Hematopoietic multipotent progenitor cell treated with erythropoietin and hydrocortisone succinate and interleukin-3 and kit ligand, for 15 days (in vitro differentiated cells): ENCODE data around the gene WRNIP1.

Experiments
- DNase-seq: peaks from one replicate; pipeline ENCODE4 v3.0.0-alpha.2; 2015; ENCODE audit warnings: low spot score

WRNIP1 gene

DNA sequence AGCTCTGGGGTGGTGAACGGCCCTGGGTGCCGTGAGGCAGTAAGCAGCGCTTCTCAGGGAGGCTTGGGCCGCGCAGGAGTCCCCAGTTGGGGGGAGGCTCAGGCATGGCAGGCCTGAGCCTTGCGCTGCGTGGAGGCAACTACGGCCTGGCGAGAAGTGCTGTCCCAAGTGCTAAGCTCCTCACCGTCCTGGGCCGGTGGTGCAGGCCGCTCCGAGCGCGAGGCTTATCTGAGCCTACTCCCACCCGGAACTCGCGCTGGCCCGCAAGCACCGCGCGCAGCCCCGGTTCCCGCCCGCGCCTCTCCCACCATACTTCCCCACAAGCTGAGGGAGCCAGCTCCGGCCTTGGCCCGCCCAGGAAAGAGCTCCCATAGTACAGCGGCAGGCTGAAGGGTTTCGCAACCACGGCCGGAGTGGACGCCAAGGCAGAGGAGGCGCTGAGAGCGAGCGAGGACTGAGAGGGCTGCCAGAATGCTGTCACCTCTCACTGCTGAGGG lies 1.8 kb upstream of the WRNIP1 start:
- DNase-seq = no peak

DNA sequence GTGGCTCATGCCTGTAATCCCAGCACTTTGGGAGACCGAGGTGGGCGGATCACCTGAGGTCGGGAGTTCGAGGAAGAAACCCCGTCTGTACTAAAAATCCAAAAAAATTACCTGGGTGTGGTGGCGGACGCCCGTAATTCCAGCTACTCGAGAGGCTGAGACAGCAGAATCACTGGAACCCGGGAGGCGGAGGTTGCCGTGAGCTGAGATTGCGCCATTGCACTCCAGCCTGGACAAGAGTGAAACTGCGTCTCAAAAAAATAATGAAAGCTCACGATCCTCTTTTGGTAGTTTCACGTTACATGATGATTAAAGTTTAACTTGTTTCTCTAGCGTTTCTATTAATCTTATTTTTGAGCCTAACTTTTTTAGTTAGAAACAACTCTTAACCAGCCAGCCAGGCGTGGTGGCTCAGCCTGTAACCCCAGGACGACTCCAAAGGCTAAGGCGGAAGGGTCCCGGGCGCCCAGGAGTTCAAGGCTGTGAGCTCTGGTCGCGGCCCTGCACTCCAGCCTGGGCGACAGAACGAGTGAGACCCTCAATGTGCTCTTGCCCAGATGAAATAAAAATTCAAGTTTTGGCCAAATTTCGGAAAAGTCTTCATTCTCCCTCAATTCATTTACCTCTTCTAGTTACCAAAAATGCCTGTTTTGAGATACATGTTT lies 1.2 kb upstream of the WRNIP1 start:
- DNase-seq = no peak

DNA sequence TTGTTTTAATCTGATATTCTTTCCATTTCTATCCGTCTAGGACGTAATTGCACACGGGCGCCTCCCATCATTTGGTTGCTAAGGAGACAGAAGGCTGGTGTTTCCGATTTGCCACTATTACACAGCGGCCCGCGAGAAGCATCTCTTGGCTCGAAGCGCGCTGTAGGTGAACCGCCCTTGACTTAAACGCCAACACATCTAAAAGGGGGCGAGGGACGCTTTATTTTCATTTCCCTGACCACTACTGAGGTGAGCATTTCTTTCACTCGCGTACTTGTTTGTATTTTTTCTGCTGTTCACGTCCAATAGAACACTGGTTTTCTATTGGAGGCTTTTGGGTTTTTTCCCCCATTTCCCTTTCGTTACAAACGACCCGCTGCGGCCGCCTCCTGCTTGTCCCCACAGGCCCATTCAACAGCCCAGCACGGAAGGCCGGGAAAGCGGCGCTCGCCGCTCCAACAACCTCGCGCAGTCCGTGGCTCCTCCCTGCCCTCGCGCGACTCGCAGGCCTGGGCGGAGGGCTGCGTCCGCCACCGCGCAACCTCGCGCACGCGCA lies 505 bp upstream of the WRNIP1 start:
- peak; percentile 82 for DNase-seq

DNA sequence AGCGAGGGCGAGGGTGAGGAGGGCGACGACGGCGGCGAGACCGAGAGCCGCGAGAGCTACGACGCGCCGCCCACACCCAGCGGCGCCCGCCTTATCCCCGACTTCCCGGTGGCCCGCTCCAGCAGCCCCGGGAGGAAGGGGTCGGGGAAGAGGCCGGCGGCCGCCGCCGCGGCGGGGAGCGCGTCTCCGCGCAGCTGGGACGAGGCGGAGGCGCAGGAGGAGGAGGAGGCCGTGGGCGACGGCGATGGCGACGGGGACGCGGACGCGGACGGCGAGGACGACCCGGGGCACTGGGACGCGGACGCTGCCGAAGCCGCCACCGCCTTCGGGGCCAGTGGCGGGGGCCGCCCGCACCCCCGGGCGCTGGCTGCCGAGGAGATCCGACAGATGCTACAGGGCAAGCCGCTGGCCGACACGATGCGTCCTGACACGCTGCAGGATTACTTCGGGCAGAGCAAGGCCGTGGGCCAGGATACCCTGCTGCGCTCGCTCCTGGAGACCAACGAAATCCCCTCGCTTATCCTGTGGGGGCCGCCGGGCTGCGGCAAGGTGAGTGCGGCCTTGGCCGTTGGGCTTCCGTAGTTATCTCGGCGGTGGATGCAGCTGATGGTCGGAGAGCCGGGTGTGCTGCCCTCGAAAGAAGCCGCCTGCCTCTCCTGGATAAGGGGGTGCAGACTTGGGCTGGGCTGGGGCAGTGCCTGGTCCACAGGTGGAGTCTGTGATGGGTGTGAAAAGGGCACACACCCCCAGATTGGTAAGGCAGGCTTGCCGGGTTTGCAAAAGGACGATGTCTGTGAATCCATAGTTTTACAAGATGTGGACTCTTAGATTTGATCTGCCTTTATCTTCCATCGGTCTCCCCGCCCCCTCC lies 938 bp downstream of the WRNIP1 start:
- DNase-seq = peak; percentile 79

DNA sequence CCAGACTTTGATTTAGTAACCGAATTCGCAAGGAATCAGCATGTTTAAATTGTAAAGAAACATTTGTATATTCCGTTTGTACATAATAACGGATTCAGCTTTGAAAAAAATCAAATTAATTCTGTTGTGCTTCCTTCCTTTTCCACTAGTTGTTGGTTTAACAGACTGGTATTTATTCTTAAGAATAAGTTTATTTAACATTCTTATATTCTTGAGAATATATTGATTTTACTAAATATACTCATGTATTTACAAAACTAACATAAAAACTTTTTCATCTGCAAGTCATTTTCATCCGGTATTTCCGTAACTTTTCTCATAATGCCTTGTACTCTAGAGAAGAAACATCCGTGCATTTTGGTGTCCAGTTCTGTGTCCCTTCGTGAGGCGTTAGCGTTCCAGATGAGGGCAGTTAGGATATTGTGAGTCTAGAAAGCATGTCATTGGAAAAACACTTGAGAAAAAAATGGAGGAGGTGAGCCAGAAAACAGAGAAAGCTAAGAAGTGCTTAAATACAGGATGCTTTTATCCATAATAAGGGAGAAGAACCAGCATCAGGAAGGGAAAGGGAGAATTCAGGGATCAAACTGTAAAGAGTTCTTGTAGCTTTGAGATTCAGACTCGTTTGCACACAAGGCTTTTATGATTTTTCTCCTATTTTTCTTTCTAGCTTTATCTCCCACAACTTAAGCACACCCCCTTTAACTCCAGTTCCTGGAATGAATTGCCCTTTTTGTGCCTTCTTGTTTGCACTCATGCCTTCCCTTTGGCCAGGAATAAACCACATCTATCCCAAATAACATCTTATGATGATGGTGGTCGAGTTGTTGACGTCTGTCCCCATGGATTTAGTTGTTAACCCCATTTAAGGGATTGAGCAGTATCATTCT lies 1.8 kb downstream of the WRNIP1 start:
- DNase-seq = peak; percentile 25

DNA sequence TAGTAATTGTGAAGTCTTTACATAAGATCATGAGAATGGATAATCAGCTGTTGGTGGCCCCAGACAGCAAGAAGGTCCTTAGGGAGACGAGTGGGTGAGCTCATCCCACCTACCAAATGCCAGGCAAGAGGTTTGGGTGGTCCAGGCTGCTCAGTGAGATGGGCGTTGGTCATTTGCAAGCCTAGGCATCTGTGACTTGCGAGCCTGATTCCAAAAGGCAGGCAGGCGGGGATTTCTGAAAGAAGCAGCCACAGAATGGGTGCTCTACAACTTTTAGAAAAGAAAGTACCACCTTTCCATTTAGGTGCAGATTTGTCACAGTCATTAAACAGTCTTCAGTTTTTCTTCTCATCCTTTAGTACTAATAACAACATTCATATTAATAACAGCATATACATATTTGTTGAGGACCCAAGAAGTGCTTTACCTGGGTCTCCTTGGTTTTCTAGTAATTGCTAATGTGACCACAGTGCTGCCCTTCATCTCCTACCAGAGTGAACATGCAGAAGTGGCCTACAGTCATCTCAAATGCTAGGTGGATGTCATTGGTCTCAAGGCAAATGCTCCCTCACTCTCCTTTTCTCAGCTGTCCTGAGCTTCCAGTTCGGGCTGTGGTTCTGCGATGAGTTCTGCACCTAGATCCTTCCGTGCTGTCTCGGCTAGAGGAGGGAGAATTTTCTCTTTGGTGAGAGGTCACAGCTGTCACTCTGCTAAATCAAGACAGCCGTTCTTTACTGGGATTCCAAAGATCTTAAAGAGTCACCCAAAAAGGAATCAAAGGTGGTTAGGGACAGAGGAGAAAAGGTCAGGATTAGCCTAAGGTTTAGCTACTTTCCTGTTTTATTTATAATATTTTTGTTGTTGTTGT lies 2.7 kb downstream of the WRNIP1 start:
- DNase-seq = peak; percentile 39

DNA sequence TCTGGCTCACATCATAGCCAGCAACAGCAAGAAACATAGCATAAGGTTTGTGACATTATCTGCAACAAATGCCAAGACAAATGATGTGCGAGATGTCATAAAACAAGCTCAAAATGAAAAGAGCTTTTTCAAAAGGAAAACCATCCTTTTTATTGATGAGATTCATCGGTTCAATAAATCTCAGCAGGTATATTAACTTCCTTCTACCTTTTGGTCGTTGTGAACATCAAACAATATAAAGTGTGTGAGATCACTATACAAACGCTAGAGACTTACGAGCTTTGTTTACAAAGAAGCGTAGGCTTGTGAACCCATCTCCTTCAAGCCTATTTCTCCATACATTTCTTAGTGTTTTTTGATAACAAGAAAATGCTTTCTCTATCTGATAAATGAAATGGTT lies 3.5 kb downstream of the WRNIP1 start:
- no peak for DNase-seq

DNA sequence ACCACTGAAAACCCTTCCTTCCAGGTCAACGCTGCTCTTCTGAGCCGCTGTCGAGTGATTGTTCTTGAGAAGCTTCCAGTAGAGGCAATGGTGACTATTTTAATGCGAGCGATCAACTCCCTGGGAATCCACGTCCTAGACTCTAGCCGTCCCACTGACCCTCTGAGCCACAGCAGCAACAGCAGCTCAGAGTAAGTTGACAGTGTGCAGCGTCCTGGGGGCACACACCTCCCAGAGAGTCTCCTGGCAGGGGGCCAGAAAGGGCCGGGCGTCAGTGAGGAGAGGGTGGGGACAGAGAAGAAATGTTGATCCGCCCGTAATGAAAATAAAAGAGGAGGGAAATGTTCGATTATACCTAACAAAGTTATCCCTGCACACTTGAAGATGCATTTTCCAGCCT lies 5.0 kb downstream of the WRNIP1 start:
- peak; percentile 93 for DNase-seq

DNA sequence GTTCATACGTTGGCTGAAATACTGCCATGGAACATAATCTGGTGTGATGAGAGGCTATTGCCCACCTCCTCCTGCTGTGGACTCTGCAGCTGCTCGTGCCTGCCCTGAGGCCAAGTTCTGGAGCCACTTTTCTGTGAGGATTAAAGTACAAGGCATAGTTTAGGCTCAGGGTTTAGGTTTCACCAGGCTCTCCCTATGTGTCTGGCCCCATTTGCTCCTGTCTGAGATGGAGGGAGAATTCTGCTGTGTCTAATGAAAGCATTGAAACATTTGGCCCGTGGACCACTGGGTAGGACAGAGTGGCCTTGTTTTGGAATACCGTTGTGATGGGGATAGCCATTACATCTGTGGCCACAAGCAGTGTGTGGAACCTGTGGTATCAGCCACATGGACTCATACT lies 5.9 kb downstream of the WRNIP1 start:
- DNase-seq = no peak

DNA sequence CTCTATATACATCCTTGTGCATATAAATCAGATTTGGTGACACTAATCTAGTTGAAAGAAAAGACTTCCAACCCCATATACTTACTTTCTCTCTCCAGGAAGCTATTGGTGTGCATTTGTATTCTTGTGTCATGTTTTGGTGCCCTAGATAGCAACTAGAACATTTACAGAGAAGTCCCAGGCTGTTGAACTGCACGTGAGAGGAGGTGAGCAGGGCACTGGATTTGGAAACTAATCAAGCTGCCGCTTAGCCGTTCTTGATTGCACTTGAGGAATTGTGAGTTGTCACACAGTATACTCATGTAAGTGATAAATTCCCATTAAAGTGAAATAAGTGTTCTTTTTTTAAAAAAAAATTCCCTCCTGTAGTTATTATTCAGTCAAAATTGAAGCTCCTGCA lies 7.6 kb downstream of the WRNIP1 start:
- no peak for DNase-seq

DNA sequence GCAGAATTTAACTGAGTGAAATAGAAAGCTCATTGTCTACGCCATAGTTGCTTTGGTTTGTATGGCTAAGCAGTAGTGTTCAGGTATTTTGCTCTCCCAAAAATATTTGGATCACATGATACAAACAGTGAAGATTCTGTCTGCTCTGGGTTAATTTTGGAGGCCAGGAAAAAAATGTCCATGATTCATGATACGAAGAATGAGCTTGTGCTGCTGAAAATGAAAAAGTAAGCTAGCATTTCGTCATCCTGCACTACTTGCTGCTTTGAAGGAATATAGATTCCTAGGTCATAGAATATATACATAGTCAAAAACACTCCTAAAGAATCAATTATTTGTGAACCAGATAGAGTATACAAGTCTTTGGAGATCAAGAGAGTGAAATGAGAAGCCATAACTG lies 8.3 kb downstream of the WRNIP1 start:
- no peak for DNase-seq

DNA sequence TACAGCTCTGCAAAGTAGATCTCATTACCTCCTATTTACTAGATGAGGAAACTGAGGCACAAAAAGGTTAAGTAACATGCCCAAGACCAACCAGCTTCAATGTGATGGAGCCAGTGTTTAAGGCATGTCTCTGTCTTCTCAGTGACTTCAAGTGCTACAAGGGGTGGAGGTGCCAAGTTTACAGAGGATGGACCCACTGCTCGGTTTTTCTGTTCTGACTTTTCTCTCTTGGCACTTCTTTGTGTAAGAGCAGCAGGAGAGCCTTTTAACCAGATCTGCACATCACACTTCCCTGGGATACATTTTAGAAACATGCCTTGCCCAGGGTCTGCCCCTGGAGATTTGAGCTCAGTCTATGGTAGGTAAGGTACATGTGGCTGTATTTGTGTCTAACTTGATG lies 9.8 kb downstream of the WRNIP1 start:
- DNase-seq = no peak

DNA sequence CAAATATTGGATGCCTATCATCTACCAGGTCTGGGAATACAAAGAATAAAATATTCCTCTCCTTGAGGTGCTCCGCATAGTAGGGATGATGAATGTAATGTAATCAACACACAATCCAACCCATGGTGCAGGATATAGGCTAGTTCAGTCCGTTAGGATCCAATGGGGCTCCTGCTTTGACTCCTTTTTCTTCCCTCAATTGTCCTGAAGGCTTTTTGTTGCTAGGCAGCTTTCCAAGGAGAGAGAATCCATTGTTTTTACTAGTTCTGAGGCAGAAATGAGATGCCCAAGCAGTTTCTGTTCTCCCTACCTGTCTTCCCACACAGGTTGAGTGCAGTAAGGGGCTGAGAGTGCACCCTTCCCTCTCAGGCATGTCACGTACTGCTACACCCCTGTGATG lies 12.1 kb downstream of the WRNIP1 start:
- DNase-seq = no peak

DNA sequence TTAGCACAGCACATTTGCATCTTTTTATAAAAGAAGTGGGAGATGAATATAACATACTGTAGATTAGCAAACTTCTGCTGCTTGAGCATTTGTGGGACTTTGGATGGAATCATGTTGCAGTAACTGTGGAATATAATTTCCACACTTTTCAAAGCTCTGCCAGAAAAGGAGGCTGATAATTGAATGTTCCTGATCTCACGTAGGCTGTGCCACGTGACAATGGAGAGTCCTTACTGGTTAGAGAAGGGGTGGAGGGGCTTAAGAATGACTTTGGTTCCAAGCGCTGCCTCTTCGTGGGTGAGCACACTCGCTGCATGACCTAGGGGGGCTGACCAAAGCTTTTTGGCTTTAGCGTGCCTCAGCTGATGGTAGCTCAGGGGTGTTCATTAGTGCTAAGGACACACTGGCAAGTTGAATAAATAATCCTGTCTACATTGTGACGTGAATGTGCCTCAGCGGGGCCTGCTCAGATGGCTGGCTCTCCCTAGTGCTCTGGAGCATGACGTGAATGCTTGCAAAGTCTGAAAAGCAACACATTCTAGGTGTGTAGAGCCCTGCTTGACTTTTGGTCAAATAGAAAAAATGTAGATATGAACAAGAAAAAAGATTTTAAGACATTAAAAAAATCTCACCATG lies 15.0 kb downstream of the WRNIP1 start:
- no peak for DNase-seq

DNA sequence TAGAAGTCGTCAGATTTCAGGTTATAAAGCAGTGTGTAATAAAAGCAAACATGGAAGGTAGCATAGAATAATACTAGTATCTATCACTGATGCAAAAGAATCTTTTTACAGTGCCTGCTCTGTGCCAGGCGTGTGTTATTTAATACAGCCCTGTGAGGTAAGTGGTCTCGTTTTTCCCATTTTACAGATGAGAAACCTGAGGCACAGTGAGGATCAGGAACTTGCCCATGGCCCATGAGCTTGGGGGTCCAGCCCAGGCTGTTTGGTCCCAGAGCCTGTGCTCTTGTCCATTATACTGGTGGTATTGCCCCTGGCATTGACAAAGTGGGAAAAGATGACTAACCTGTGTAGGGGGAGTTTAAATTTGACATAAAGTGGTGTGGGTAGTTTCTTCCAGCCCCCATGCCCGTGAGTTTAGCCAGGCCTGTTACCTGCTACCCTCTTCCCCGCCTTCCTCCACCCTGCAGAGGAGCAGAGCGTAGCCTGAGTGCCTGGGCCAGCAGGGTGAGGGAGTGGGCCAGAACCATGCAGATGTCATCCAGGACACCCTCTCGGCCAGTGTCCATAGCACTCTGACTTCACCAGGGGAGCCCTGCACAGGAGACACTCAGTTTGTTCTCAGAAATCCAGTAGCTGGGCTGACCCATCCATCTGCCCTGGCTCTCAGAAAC lies 16.6 kb downstream of the WRNIP1 start:
- no peak for DNase-seq

DNA sequence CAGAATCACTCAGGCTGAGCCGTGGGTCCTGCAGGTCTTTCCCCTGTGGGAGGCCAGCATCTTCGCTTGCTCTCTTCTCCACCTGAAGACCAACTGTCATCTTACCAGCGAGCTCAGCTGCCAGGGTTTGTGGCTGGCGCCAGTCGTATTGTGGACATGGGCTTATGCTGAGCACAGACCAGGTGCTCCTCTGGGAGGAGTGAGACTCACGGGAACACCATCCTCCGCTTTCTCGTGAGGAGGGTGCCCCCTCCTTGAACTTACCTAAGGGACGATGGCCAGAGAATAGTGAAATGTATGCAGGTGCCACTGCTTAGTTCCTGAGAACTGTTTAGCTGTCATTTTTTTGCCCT lies 17.1 kb downstream of the WRNIP1 start:
- DNase-seq = no peak

DNA sequence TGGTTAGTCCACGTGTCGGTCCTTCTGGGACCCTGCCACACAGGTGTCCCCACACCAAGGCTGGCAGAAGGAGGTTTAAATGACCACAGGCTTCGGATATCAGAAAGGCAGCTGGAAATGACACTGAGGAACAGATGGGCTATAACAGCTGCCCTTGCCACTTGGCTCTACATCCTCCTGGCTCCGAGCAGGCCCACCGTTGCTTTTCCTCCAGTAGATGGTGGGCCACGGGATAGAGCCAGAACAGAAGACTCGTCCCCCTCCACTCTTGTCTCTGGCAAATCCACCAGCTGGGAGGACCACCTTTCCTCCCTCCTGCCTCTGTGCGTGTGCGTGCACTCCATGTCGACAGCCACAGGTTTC lies 17.6 kb downstream of the WRNIP1 start:
- no peak for DNase-seq

DNA sequence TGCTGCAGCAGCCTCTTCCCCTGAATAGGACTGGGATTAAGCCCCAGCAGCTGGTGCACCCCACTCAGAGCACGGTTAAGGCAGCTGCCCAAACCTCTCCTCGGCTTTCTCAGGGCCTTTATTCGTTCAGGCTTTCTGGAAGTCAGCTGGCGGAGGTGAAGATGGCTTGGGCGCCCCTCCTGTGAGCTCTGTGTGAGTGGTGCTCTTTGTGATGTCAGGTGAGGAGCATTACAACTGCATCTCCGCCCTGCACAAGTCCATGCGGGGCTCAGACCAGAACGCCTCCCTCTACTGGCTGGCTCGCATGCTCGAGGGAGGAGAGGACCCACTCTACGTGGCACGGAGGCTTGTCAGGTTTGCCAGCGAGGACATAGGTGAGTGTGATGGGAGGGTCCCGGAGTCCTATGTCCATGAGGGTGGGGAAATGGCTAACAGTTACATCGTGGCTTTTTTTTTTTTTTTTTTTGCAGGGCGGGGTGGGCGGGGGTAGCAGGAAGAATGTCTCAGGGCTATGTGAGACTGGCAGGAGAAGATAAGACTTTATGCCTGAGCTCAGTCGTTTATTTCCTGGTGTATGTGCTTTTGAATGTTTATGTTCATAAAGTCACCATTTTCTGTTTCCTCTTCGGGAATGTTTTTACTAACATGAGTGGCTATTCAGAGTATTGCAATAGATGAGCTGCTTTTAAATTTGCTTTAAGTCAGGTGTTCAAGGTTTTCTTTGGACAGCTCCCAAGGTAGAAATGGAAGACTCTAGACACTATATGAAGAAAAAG lies 18.2 kb downstream of the WRNIP1 start:
- DNase-seq = peak; percentile 86

DNA sequence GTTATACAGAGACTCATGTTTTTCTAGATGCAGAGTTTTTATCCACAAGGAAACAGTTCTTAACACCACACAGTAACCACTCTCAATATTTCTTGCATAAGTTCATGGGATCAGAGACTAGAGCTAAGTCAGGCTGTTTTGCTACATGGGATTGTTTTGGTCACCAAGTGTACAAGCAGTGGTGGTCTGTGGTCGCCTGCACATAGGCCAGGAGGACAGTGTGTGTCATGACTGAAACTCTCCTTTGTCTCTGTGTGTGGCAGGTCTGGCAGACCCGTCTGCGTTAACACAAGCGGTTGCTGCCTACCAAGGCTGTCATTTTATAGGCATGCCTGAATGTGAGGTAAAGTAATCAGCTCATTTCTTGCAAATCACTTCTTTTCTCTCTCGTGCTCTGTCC lies 18.9 kb downstream of the WRNIP1 start:
- no peak for DNase-seq

DNA sequence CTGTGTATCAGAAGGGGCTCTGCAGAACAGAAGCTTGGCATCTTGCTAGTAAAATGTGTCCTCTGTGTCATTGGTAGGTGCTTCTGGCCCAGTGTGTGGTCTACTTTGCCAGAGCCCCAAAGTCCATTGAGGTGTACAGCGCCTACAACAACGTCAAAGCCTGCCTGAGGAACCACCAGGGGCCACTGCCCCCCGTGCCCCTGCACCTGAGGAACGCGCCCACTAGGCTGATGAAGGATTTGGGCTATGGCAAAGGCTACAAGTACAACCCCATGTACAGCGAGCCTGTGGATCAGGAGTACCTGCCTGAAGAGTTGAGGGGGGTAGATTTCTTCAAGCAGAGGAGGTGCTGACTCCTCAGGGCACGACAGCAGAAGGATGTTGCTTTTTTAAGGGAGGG lies 19.7 kb downstream of the WRNIP1 start:
- DNase-seq = no peak
